GM18505 (cell line): ENCODE data around the gene SSB.

Experiments used
- ATAC-seq: cut with Tn5 transposase; IDR thresholded peaks from one replicate; pipeline ENCODE4 v1.9.1; 2021; ENCODE audit not compliant: unreplicated experiment
- POLR2A ChIP-seq: IDR thresholded peaks from 4 replicates; pipeline ENCODE4 v1.6.1; 2011; ENCODE audit warnings: borderline replicate concordance; ENCODE audit not compliant: insufficient read depth, insufficient read length; ENCODE audit errors: extremely low read depth

SSB gene

DNA sequence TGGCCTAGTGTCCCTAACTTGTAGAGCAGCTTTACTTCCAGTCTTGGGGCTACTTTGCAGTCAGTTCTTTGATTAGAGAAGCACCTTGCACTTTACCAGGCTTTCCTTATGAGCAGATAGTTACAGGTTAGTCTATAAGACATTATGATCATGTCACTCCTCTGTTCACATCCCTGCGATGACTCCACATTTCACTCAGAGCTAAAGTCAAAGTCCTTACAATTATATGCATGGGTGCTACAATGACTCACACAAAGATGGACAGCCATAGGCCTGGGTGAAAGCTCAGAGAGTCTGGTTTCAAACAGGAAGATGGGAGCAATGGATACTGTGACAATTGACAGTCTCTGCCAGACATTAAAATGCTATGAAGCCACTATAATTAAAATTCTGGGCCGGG is 27.1 kb upstream of the SSB start:
- no peak for ATAC-seq
- no peak for TF ChIP-seq POLR2A

DNA sequence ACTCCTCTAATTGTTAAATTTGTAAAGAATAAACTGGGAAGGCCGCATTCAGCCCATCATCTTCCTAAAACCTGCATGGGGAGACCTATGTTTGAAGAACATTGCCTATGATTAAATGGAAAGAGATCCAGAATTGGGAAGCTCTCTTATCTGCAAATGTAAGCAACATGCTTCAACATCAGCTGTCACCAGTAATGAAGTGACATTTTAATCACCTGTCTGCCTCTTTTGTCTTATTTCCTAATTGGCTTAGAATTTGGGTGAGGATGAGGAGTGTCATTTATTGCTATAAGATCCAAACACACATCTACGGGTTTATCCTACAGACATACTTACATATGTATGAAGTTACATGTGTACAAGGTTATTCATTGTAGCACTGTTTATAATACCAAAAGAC is 26.0 kb upstream of the SSB start:
- TF ChIP-seq POLR2A: no peak

DNA sequence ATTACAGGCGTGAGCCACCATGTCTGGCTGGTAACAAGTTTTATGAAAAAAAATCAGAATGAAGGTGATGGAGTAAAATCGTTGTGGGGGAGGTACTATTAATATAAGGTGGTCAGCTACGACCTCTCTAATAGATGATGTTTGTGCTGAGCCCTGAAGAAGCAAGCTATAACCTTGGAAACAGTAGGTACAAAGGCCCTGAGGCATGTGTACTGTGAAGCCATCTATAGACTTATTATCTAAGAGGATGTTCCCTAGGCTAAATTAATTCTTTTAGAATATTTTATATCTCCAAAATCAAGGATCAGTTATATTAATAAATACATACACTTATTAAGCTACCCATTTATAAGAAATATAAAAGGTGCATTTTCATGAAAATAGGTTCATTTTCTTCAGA is 23.3 kb upstream of the SSB start:
- TF ChIP-seq POLR2A: no peak
- ATAC-seq: no peak

More for the DNA sequence above, 26.0 kb upstream of the SSB start:
- ATAC-seq: no peak

DNA sequence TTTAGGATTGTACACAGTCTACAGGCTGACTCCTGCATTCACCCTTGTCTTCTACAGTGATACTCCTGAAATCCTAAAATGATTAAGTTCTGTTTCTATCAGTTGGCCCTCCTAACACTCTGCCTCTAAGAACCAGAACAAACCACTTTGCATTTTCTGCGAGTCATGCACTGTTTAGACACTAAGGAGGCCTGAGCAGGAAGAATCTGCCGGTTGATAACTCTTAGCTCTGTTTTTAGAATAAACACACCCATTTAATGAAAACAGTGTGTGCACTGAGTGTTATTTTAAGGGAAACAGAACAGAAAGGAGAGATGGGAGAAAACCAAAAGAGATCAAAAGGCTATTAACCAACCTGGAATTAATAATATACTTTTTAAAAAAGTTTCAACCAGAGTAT is 22.9 kb upstream of the SSB start:
- ATAC-seq: no peak
- TF ChIP-seq POLR2A: no peak

DNA sequence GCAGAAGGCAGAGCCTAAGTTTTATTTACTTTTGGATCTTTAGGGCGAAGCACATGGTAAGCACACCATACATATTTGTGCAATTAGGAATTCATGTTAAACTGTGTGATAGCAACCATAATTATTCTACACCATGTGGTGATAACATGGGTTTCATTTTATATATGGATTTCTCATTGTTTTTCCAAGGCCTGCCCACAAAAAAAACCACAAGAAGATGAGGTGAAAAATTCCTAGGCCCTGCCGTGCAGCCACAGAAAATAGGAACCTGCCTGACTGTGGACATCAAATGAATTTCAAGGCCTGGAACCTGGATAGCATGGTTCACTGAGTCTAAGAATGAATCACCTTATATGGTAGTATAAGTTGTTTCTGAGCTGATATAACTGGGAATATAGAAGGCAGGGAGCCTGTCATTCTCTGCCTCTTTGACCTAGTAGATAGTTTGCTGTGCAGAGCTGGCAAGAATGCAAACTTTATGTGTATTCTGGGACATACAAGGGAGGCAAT is 22.4 kb upstream of the SSB start:
- no peak for ATAC-seq
- TF ChIP-seq POLR2A: no peak

DNA sequence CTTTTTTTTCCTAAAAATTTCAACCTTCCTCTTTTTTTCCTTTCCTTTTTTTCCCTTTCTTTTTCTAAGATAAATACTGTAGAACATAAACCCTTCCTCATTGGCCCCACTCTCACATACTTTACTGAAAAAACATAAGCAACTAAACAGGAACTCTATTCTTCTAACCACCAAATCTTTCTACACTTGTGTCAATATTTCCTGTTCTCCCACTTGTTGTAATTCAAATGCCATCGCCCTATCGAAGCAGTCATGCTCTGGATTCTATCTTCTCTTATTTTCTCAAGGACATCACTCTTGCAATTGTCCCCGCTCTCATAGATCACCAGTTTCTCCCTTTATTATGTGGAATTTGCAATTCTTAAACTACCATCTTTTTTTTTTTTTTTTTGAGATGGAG is 20.2 kb upstream of the SSB start:
- ATAC-seq: no peak
- TF ChIP-seq POLR2A: no peak

DNA sequence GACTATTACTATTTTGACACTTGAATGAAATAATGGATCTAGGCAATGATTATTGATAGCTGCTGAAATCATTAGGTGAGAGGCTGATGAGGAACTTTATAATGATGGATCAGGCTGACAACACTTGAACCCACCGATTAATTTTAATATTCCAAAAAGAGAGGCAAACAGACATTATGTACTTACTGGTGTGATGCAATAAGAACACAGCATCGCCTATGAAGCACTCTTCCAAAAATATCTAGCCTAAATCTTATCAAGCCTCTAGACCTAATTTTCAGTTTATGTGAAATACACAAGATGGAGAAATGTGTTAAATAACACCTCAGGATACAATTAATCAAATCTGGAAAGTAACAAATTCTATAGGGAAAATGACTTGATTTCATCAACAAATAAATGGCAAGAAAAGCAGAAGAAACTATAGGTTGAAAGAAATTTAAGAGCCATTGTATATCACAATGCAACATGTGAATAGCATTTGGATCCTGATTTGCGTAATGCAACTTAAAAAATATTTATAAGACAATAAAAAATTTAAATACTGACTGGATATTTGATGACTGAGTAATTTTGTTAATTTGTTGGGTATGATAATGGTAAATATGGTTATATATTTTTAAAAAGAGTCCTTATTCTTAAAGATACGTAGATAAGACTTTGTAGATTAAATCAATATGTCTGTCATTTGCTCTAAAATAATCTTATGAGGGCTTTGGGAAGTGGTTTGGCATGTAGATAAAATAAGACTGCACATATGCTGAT is 17.2 kb upstream of the SSB start:
- TF ChIP-seq POLR2A: no peak
- ATAC-seq: no peak

DNA sequence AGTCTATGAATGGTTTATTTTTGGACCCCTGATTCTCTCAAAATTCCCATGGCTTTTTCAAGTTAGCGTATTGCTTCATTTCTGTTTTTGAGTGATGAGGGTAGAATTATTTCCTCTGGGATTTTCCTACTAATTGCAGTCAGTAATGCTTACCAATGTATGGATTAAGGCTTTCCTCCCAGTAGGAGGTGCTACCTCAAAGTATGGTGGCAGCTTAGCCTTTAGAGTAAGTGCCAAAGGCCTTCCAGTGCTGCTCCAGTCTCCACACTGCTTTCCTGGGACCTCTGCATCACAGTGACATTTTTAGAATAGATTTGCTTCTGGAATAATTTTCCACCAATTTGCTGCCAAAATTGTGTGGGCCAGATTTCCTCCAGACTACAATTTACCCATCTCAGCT is 16.2 kb upstream of the SSB start:
- TF ChIP-seq POLR2A: no peak

DNA sequence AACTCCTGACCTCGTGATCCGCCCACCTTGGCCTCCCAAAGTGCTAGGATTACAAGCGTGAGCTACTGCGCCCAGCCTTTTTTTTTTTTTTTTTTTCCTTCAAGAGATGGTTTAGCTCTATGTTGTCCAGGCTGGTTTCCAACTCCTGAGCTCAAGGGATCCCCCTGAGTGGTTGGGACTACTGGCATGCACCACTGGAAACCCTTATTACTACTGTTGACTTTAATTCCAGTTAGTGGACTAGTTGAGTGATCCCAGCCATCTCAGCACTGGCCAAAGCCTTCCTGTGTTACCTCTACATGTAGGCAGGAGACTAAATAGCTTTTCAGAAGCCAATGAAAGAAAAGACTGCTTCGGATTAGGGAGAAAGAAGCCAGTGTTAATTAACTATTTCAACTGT is 8.1 kb upstream of the SSB start:
- no peak for ATAC-seq
- TF ChIP-seq POLR2A: no peak

More for the DNA sequence above, 16.2 kb upstream of the SSB start:
- no peak for ATAC-seq

DNA sequence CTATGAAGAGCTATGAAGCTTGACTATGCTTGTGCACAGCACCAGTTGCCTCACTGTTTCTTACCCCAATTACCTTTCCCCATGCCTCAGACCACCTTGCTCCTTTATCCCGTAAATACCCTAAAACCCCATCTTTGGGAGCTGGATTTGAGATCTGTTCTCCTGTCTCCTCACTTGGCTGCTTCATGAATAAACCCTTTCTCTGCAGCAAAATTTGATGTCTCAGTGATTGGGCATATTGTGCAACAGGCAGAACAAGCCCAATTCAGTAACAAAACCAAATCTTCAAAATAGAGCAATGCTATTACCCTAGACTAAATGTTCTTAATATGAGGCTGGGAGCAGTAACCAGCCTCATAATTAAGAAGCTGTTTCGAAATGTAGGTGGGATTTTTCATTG is 3.5 kb upstream of the SSB start:
- ATAC-seq: no peak
- TF ChIP-seq POLR2A: no peak

DNA sequence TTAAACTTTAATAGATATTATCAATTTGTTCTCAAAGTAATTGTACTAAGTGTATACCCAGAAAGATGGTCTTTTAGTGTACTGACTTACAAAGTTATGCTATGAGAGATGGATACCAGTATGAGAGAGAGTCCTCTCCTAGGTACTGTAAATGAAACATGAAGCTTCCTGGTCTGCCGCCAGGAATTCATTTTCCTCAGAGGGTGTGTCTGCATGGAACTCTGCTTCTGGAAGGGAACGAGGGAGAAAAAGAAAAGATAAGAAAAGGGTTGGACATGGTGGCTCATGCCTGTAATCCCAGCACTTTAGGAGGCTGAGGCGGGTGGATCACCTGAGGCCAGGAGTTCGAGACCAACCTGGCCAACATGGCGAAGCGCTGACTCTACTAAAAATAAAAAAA is 2.2 kb upstream of the SSB start:
- ATAC-seq: no peak
- TF ChIP-seq POLR2A: no peak

DNA sequence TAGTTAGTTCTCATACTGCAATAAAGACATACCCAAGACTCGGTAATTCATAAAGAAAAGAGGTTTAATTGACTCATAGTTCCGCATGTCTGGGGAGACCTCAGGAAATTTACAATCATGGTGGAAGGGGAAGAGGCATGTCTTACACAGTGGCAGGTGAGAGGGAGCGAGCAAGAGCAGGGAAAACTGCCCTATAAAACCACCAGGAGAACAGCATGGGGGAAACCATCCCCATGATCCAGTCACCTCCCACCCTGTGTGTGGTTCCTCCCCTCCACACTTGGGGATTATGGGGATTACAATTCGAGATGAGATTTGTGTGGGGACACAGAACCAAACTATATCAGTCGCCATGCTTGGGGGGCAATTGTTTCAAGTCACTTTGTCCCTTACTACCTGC is 1.1 kb upstream of the SSB start:
- no peak for TF ChIP-seq POLR2A
- no peak for ATAC-seq

DNA sequence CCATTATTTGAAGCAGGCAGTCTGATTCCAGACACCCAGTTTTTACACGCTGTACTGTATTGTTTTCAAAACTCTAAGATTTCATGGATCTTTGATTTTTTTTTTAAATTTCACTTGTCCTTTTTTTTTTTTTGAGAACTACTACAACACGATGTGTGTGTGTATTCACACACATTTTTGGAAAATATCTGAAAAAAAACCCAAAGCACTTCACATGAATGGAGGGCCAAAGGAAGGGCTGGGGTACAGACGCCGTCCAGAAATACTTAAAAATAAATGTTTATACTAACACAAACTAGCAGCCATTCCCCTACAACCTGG is 314 bp upstream of the SSB start:
- no peak for ATAC-seq

DNA sequence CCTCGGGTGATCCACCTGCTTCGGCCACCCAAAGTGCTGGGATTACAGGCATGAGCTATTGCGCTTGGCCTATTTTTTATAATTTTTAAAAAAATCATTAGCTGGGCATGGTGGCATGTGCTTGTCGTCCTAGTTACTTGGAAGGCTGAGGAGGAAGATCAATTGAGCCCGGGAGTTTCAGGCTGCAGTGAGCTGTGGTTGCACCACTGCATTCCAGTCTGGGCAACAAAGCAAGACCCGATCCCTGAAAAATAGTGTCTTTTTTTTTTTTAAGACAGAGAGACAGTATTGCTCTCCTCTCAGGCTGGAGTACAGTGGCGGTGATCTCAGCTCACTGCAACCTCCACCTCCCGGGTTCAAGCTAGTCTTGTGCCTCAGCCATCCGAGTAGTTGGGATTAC is 4.8 kb downstream of the SSB start:
- ATAC-seq: no peak
- TF ChIP-seq POLR2A: no peak

More for the DNA sequence above, 314 bp upstream of the SSB start:
- no peak for TF ChIP-seq POLR2A

DNA sequence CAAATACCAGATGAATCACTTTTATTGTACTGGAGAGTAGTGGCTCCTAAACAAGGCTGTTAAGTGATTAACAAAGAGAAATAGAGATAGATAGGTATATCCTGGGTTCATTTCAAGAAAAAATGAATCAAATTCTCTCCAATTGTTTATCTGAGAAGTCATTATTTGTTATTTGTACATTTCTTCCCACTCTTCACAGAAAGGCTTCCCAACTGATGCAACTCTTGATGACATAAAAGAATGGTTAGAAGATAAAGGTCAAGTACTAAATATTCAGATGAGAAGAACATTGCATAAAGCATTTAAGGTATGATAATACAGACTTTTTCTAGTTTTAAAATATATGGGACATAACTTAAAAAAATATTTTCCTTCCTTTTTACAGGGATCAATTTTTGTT is 7.9 kb downstream of the SSB start:
- no peak for TF ChIP-seq POLR2A
- ATAC-seq: no peak
